Measurements from ENCODE around the gene ABHD6. TPM values are rescaled to one million over a fixed set of nuclear protein-coding genes. Genes with fewer than 3 reads are reported as not detected.

ABHD6 gene
- total RNA-seq, 4 donors from 2014 or later: 14.7 to 28.6 (median 18.0) TPM

- H3K9me3 ChIP-seq: no peaks in the 10 kb centered on the region
- no peak overlapping the region for H3K4me3 ChIP-seq (replicated peaks in 1 of 3)
- DNase-seq: no peak
- no peak for TF ChIP-seq POLR2A (IDR thresholded peaks at IDR 0.05)
- TF ChIP-seq, protein P1, sequence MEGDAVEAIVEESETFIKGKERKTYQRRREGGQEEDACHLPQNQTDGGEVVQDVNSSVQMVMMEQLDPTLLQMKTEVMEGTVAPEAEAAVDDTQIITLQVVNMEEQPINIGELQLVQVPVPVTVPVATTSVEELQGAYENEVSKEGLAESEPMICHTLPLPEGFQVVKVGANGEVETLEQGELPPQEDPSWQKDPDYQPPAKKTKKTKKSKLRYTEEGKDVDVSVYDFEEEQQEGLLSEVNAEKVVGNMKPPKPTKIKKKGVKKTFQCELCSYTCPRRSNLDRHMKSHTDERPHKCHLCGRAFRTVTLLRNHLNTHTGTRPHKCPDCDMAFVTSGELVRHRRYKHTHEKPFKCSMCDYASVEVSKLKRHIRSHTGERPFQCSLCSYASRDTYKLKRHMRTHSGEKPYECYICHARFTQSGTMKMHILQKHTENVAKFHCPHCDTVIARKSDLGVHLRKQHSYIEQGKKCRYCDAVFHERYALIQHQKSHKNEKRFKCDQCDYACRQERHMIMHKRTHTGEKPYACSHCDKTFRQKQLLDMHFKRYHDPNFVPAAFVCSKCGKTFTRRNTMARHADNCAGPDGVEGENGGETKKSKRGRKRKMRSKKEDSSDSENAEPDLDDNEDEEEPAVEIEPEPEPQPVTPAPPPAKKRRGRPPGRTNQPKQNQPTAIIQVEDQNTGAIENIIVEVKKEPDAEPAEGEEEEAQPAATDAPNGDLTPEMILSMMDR (IDR thresholded peaks at IDR 0.05): no peak
- no peaks in the 10 kb centered on the region for H3K36me3 ChIP-seq
- intact Hi-C loops (cut with DNase I): no loop called here
- H3K4me1 ChIP-seq: peaks cover 0 to 14% of the 10 kb centered on the region in 2 donors
- H3K27me3 ChIP-seq: no peaks in the 10 kb centered on the region
- WGBS, 2 donors: 61 to 72% methylated on average over 7 of the region's 7 CpGs
- H3K27ac ChIP-seq: no peak overlapping the region
Measured at GRCh38 chr3:58214484-58215316, 22.9 kb upstream of the ABHD6 start.

- no peaks in the 10 kb centered on the region for H3K9me3 ChIP-seq
- DNase-seq: no peak
- H3K36me3 ChIP-seq: no peaks in the 10 kb centered on the region
- H3K27ac ChIP-seq: no peak overlapping the region
- no peak for TF ChIP-seq POLR2A (IDR thresholded peaks at IDR 0.05)
- intact Hi-C loops (cut with DNase I): no loop called here
- 81 to 88% methylated on average over 10 of the region's 10 CpGs for WGBS, 2 donors
- no peaks in the 10 kb centered on the region for H3K27me3 ChIP-seq
- H3K4me3 ChIP-seq (replicated peaks in 1 of 3): no peak overlapping the region
- peaks cover 0 to 14% of the 10 kb centered on the region in 2 donors for H3K4me1 ChIP-seq
Measured at GRCh38 chr3:58215317-58216025, 22.1 kb upstream of the ABHD6 start.

DNA sequence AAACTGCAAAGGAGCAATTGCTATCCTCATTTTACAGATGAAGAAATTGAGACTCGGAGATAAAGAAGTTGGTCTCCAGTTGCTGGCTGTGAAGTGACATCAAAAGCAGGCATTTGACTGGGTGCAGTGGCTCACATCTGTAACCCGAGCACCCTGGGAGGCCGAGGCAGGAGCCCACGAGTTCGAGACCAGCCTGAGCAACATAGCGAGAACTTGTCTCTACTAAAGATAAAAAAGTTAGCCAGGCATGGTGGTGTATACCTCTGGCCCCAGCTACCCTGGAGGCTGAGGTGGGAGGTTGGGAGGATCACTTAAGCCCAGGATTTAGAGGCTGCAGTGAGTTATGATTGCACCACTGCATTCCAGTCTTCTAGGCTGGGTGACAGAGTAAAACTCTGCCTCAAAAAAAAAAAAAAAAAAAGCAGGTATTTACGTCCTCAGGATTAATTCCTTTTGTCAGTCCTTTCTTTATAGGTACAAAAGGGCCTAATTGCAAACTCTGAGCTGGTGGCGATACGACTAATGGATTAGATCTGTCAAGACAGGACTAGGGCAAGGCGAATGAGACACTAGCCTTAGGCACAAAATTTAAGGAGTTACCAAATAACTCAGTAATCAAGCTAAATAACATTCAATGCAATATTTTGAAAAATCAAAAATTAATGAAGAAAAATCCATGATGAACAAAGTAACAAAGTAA is 20.9 kb upstream of the ABHD6 start:
- Histone ChIP-seq H3K36me3 (no peaks in the 10 kb centered on the region), H3K27me3 (no peaks in the 10 kb centered on the region), H3K4me1 (peaks cover 0 to 14% of the 10 kb centered on the region in 2 donors), H3K27ac (peak overlapping the region in 1 of 3 donors; percentile 15), H3K4me3 (replicated peaks in 1 of 3) (no peak overlapping the region), H3K9me3 (no peaks in the 10 kb centered on the region)
- DNase-seq: no peak
- no peak for TF ChIP-seq POLR2A (IDR thresholded peaks at IDR 0.05)
- TF ChIP-seq, protein P1 (IDR thresholded peaks at IDR 0.05): no peak
- intact Hi-C loops (cut with DNase I): no loop called here
- 83 to 84% methylated on average over 10 of the region's 10 CpGs for WGBS, 2 donors

GRCh38 chr3:58217209-58217811 is 20.3 kb upstream of the ABHD6 start:
- 14 to 21% methylated on average over 15 of the region's 15 CpGs for whole genome bisulfite sequencing, 2 donors
- no peaks in the 10 kb centered on the region for H3K9me3 ChIP-seq
- peak; percentile 75 to 79 for DNase-seq
- H3K36me3 ChIP-seq: no peaks in the 10 kb centered on the region
- H3K27me3 ChIP-seq: no peaks in the 10 kb centered on the region
- no peak for TF ChIP-seq POLR2A (IDR thresholded peaks at IDR 0.05)
- TF ChIP-seq, protein P1 (IDR thresholded peaks at IDR 0.05): peak; percentile 50 to 78 (median 72)
- intact Hi-C loops (cut with DNase I): no loop called here
- H3K27ac ChIP-seq: peak overlapping the region in 1 of 3 donors; percentile 15
- H3K4me1 ChIP-seq: peaks cover 0 to 14% of the 10 kb centered on the region in 2 donors
- no peak overlapping the region for H3K4me3 ChIP-seq (replicated peaks in 1 of 3)

DNA sequence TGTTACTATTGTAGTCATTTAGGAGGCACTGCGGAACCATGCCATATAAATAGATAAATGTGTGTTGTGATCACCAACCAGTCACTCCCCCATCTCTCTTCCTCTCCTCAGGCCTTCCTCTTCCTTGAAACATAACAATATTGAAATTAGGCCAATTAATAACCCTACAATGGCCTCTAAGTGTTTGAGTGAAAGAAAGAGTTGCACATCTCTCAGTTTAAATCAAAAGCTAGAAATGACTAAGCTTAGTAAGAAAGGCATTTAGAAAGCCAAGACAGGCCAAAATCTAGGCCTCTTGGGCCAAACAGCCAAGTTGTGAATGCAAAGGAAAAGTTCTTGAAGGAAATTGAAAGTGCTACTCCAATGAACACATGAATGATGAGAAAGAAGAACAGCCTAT is 18.7 kb upstream of the ABHD6 start:
- 79 to 82% methylated on average over 1 of the region's 1 CpG for WGBS, 2 donors
- no peaks in the 10 kb centered on the region for H3K36me3 ChIP-seq
- intact Hi-C loops (cut with DNase I): no loop called here
- TF ChIP-seq POLR2A (IDR thresholded peaks at IDR 0.05): no peak
- TF ChIP-seq, protein P1 (IDR thresholded peaks at IDR 0.05): no peak
- DNase-seq: no peak
- H3K4me1 ChIP-seq: peaks cover 0 to 14% of the 10 kb centered on the region in 2 donors
- no peak overlapping the region for H3K4me3 ChIP-seq (replicated peaks in 1 of 3)
- no peak overlapping the region for H3K27ac ChIP-seq
- H3K9me3 ChIP-seq: no peaks in the 10 kb centered on the region
- no peaks in the 10 kb centered on the region for H3K27me3 ChIP-seq
